Common myeloid progenitor, CD34-positive (primary cell): ENCODE measurements around the gene UNC79.

ENCODE experiments used
- CTCF ChIA-PET: fragments of 350-600 bp; sonication (Branson Sonifier 250); formaldehyde crosslinking; loops from one replicate; lab custom pipeline; 2021; ENCODE audit warnings: antibody characterized with exemption; lab: Charles Lee
- POLR2A ChIA-PET: fragments of 350-600 bp; sonication (Branson Sonifier 250); formaldehyde crosslinking; loops from one replicate; lab custom pipeline; 2021; ENCODE audit warnings: antibody characterized with exemption; lab: Charles Lee
- DNase-seq, 3 donors: peaks; one replicate each; pipeline versions ENCODE4 v3.0.0 to v3.0.0-alpha.2; 2013
- H3K27ac ChIP-seq, 2 experiments: 1 replicate in 1 of 2; 2 replicates in 1 of 2; pipeline ENCODE4 v1.7.0; 2013; ENCODE audit warnings: inconsistent platforms in 2 of 2, low read length in 2 of 2, mild to moderate bottlenecking in 2 of 2, low read depth in 1 of 2, moderate library complexity in 1 of 2; ENCODE audit not compliant: severe bottlenecking in 2 of 2, insufficient read depth in 1 of 2, poor library complexity in 1 of 2
- H3K27me3 ChIP-seq, 5 experiments: replicated peaks in 2 of 5; 1 replicate in 3 of 5; 2 replicates in 2 of 5; pipeline versions ENCODE4 v1.6.1 to v1.7.0; 2013; ENCODE audit warnings: low read length in 4 of 5, mild to moderate bottlenecking in 2 of 5, moderate library complexity in 2 of 5, inconsistent platforms in 1 of 5; ENCODE audit not compliant: insufficient read depth in 5 of 5, control insufficient read depth in 4 of 5
- H3K36me3 ChIP-seq, 4 experiments: 1 replicate in 2 of 4; 2 replicates in 2 of 4; pipeline versions ENCODE4 v1.6.1 to v1.7.0; 2013; ENCODE audit warnings: low read length in 3 of 4, control low read depth in 1 of 4, mild to moderate bottlenecking in 1 of 4; ENCODE audit not compliant: control insufficient read depth in 4 of 4, insufficient read depth in 4 of 4
- H3K4me1 ChIP-seq, 4 experiments: 1 replicate in 3 of 4; 2 replicates in 1 of 4; pipeline versions ENCODE4 v1.6.1 to v1.7.1; 2013; ENCODE audit warnings: low read length in 3 of 4, mild to moderate bottlenecking in 3 of 4, control low read depth in 1 of 4, inconsistent platforms in 1 of 4, moderate library complexity in 1 of 4; ENCODE audit not compliant: control insufficient read depth in 4 of 4, insufficient read depth in 4 of 4; ENCODE audit errors: control extremely low read depth in 1 of 4
- H3K4me3 ChIP-seq, 7 experiments: 1 replicate in 4 of 7; 2 replicates in 3 of 7; pipeline versions ENCODE4 v1.5.1 to v1.7.0; 2013; ENCODE audit warnings: mild to moderate bottlenecking in 7 of 7, low read length in 6 of 7, moderate library complexity in 6 of 7, inconsistent platforms in 2 of 7, low read depth in 2 of 7, control low read depth in 1 of 7; ENCODE audit not compliant: insufficient read depth in 4 of 7, control insufficient read depth in 1 of 7; ENCODE audit errors: extremely low read depth in 1 of 7
- H3K9me3 ChIP-seq, 5 experiments: 1 replicate in 4 of 5; 2 replicates in 1 of 5; pipeline versions ENCODE4 v1.6.1 to v1.7.1; 2013; ENCODE audit warnings: low read length in 4 of 5, mild to moderate bottlenecking in 2 of 5, inconsistent platforms in 1 of 5, low read depth in 1 of 5, moderate library complexity in 1 of 5; ENCODE audit not compliant: control insufficient read depth in 4 of 5, insufficient read depth in 2 of 5; ENCODE audit errors: control extremely low read depth in 1 of 5
- WGBS: methylation state at CpG from one replicate; pipeline ENCODE4 v1.1.5; 2013; ENCODE audit not compliant: insufficient coverage; 5-methylcytosine and 5-hydroxymethylcytosine counted together

Gene UNC79

GRCh38 chr14:93727917-93728650 lies 297.3 kb downstream of the UNC79 start:
- no peaks in the 10 kb centered on the region for H3K9me3 ChIP-seq
- H3K4me1 ChIP-seq = no peaks in the 10 kb centered on the region
- no peak overlapping the region for H3K4me3 ChIP-seq
- ChIA-PET CTCF (no interaction called here), POLR2A (no interaction called here)
- H3K27me3 ChIP-seq = peaks cover 0 to 6% (median 2%) of the 10 kb centered on the region in 5 experiments
- H3K27ac ChIP-seq = no peak overlapping the region
- H3K36me3 ChIP-seq = no peaks in the 10 kb centered on the region
- WGBS = 93% methylated on average over 13 of the region's 19 CpGs
- DNase-seq = no peak

DNA sequence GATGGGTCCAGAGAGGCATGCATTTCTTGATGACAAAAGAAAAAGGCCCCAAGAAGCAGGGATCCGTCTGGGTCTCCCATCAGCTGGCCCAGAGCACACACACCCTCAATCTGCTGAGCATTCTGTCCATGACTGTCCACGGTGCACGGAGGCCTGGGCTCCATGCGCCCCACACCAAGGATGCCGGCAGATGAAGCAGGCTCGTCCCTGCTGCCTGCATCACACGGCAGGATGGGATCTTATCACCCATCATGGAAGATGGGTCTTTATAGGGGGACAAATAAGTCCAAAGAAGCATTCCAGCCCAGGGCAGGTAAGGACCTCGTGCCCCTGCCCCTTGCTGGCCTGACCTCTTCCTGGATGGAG lies 297.9 kb downstream of the UNC79 start:
- Histone ChIP-seq H3K9me3 (no peaks in the 10 kb centered on the region), H3K36me3 (no peaks in the 10 kb centered on the region), H3K4me1 (no peaks in the 10 kb centered on the region), H3K27ac (no peak overlapping the region), H3K27me3 (peaks cover 0 to 6% (median 2%) of the 10 kb centered on the region in 5 experiments), H3K4me3 (no peak overlapping the region)
- ChIA-PET POLR2A (no interaction called here), CTCF (no interaction called here)
- DNase-seq = no peak
- 99% methylated on average over 8 of the region's 8 CpGs for WGBS

GRCh38 chr14:93729993-93730392 lies 299.3 kb downstream of the UNC79 start:
- peaks cover 0 to 4% (median 1%) of the 10 kb centered on the region in 5 experiments for H3K27me3 ChIP-seq
- H3K4me1 ChIP-seq = no peaks in the 10 kb centered on the region
- no peak overlapping the region for H3K4me3 ChIP-seq
- H3K9me3 ChIP-seq = no peaks in the 10 kb centered on the region
- WGBS = 94% methylated on average over 2 of the region's 10 CpGs
- no peak overlapping the region for H3K27ac ChIP-seq
- DNase-seq = no peak
- CTCF ChIA-PET = no interaction called here
- H3K36me3 ChIP-seq = no peaks in the 10 kb centered on the region
- POLR2A ChIA-PET = no interaction called here

DNA sequence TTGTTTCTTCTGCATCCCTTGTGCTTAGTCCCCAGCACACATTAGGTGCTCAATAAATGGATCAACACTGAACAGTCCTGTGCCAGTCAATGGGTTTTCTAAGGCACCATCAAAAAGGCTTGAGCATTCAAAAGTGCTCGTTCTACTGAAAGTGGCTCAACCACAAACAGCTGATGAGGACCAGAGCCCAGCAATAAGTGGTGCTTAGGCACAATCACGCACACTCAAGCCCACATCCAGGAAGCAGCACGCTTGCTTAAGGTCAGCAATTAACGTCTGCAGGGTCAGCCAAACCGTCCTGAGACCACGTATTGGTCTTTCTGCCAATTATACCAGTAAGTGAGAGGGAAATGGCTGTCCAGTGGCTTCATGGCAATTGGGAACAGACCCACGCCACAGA lies 301.0 kb downstream of the UNC79 start:
- Histone ChIP-seq H3K27ac (no peak overlapping the region), H3K36me3 (no peaks in the 10 kb centered on the region), H3K4me3 (no peak overlapping the region), H3K4me1 (no peaks in the 10 kb centered on the region), H3K9me3 (no peaks in the 10 kb centered on the region), H3K27me3 (peaks cover 0 to 5% (median 1%) of the 10 kb centered on the region in 5 experiments)
- POLR2A ChIA-PET = no interaction called here
- no peak for DNase-seq
- 49% methylated on average over 7 of the region's 7 CpGs for WGBS
- CTCF ChIA-PET = interaction anchor here (1.0 kb wide), 1 partner anchor 56 kb away, joined by 3 read pairs; the partner anchor contains the start of gene PRIMA1

DNA sequence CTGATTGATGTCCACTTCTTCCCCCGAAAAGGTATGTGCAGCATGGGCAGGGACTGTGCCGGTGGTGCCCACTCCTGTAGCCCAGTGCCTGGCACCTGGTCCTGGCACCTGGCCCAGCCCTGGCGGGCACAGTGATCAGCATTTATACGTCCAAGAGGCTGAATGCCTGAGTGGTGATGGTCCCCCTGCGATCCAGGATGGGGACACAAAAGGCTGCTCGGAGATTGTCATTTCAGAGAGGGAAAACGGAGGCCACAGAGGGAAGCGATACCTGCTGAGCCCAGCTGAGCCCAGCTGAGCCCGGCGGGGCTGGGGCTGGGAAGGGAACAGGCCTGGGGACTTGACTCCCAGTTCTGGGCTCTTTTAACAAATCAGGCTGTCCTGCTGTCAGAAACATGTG lies 301.8 kb downstream of the UNC79 start:
- no peak overlapping the region for H3K4me3 ChIP-seq
- POLR2A ChIA-PET = no interaction called here
- H3K27me3 ChIP-seq = peaks cover 0 to 5% (median 1%) of the 10 kb centered on the region in 5 experiments
- no peaks in the 10 kb centered on the region for H3K9me3 ChIP-seq
- CTCF ChIA-PET = interaction anchor here (1.0 kb wide), 1 partner anchor 55 kb away, joined by 3 read pairs; the partner anchor contains the start of gene PRIMA1
- DNase-seq = no peak
- no peaks in the 10 kb centered on the region for H3K36me3 ChIP-seq
- WGBS = 89% methylated on average over 10 of the region's 10 CpGs
- no peak overlapping the region for H3K27ac ChIP-seq
- no peaks in the 10 kb centered on the region for H3K4me1 ChIP-seq

GRCh38 chr14:93733231-93733630 lies 302.5 kb downstream of the UNC79 start:
- Histone ChIP-seq H3K27me3 (peaks cover 0 to 7% (median 1%) of the 10 kb centered on the region in 5 experiments), H3K4me3 (no peak overlapping the region), H3K36me3 (no peaks in the 10 kb centered on the region), H3K9me3 (no peaks in the 10 kb centered on the region), H3K4me1 (no peaks in the 10 kb centered on the region), H3K27ac (no peak overlapping the region)
- ChIA-PET POLR2A (no interaction called here), CTCF (no interaction called here)
- 59% methylated on average over 11 of the region's 11 CpGs for WGBS
- no peak for DNase-seq

GRCh38 chr14:93733631-93734030 lies 302.9 kb downstream of the UNC79 start:
- Histone ChIP-seq H3K4me3 (no peak overlapping the region), H3K4me1 (no peaks in the 10 kb centered on the region), H3K27me3 (peaks cover 0 to 11% (median 1%) of the 10 kb centered on the region in 5 experiments), H3K9me3 (no peaks in the 10 kb centered on the region), H3K36me3 (no peaks in the 10 kb centered on the region), H3K27ac (no peak overlapping the region)
- ChIA-PET POLR2A (no interaction called here), CTCF (no interaction called here)
- 84% methylated on average over 4 of the region's 6 CpGs for WGBS
- no peak for DNase-seq
